GM13977 (cell line): ENCODE measurements around the gene ADCY10.

Experiments
- DNase-seq: peaks from one replicate; pipeline ENCODE4 v3.0.0; 2012; ENCODE audit warnings: low spot score
- in situ Hi-C: fragments of 300-500 bp; cut with MboI; formaldehyde crosslinking; loops from one replicate; pipeline ENCODE4 v1.12.0; 2022; ENCODE audit warnings: low sequenced_read_pairs, low pct_unique_long_range_greater_than_20kb, mixed read lengths, inconsistent platforms; ENCODE audit not compliant: unreplicated experiment
- TF ChIP-seq, protein P1 (sequence below): IDR thresholded peaks from 2 replicates; pipeline ENCODE4 v1.5.1; 2012; ENCODE audit warnings: mild to moderate bottlenecking, control low read depth; ENCODE audit not compliant: insufficient read depth; ENCODE audit errors: extremely low read depth, missing control alignments

Gene ADCY10

DNA sequence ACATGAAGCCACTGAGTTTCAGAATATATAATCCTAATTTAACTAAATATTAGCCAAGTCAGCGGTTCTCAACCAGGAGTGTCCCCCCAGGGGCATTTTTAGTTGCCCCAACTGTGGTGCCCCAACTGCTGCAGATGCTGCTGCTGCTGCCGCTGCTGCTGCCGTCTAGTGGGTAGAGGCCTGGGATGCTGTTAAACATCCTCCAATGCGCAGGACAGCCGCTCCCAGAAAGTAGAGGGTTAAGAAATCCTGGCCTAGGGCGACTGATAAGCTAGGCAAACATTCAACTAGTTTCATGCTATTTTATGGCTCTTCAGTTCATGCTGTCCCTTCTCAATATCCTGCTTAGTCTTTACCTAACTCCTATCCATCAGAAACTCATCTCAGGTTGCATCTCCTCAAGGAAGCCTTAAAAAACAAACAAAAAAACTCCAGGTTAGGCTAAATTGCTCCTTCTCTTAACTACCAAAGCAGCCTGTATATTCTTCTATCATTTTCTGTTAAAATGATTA is 12.6 kb upstream of the ADCY10 start:
- TF ChIP-seq, protein P1, sequence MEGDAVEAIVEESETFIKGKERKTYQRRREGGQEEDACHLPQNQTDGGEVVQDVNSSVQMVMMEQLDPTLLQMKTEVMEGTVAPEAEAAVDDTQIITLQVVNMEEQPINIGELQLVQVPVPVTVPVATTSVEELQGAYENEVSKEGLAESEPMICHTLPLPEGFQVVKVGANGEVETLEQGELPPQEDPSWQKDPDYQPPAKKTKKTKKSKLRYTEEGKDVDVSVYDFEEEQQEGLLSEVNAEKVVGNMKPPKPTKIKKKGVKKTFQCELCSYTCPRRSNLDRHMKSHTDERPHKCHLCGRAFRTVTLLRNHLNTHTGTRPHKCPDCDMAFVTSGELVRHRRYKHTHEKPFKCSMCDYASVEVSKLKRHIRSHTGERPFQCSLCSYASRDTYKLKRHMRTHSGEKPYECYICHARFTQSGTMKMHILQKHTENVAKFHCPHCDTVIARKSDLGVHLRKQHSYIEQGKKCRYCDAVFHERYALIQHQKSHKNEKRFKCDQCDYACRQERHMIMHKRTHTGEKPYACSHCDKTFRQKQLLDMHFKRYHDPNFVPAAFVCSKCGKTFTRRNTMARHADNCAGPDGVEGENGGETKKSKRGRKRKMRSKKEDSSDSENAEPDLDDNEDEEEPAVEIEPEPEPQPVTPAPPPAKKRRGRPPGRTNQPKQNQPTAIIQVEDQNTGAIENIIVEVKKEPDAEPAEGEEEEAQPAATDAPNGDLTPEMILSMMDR = no peak
- in situ Hi-C loops = no loop called here
- DNase-seq = no peak

DNA sequence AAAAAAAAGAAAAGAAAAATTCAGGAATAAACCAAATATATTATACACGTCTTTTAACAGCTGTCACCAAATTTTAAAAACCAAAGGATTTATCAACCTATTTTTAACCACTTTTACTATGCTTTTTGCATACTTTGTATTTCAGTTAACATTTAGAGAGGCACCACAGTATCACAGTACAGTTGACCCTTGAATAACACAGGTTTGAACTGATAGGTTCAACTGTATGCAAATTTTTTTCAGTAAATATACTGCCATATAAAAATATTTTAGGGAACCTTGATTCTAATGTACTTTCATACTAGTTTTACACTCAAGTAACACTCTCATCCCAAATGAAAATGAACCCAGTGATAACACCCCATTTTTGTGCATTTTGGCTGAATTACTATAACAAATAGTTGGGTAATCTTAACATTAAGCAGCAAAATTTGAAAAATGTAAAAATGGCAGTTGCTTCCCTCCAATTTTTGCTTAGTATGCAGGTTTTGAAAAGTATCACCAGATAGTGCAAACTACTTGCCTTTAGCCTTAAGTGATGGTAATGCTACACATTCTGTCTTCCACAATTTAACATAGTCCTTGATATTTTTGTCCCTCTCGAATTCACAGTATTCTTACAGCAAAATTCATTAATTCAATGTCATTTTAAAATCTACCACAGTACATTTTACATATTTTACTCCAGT is 10.8 kb upstream of the ADCY10 start:
- in situ Hi-C loops = no loop called here
- TF ChIP-seq, protein P1 = no peak
- no peak for DNase-seq

DNA sequence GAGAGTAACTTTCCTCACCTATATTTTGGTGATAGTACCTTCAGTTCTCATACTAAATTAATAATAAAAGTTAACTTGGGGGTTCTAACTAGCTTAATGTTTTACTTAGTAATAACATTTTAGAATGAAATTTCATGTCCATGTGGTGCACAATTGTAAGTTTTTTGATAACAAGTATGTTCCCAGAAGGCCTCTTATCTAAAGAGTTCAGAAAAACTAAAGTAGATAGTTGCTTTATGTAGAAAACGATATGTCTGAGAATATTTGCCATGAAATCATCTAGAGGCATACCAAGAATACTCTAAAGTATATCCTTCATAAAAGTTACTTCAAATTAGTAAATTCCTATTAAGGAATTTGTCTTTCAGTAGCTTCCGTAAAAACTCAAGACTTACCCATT is 10.2 kb upstream of the ADCY10 start:
- no peak for DNase-seq
- TF ChIP-seq, protein P1 = no peak
- in situ Hi-C loops = no loop called here

DNA sequence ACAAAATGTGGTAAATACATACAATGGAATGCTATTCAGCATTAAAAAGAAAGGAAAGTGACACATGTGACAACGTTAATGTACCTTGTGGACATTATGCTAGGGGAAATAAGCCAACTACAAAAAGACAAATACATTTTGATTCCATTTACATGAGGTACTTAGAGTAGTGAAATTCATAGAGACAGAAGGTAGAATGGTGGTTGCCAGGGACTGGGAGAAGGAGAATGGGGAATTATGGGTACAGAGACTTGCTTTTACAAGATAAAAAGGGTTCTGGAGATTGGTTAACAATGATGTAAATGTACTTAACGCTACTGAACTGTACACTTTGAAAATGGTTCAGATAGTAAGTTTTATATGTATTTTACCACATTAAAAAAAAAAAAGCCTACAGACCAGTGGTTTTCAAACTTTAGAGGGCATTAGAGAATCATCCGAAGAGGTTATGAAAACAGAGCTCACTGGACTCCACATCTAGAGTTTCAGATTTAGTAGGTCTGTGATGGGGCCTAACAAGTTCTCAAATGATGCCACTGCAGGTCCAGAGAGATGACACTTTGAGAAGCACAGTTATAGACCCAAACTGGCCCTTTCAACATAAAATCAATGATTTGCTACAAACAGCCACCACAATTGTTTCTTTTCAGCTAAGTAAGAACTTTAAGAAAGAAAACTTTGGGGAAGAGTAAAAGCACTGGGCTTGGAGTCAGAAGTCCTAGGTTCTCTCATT is 9.6 kb upstream of the ADCY10 start:
- in situ Hi-C loops = no loop called here
- DNase-seq = no peak
- TF ChIP-seq, protein P1 = no peak

DNA sequence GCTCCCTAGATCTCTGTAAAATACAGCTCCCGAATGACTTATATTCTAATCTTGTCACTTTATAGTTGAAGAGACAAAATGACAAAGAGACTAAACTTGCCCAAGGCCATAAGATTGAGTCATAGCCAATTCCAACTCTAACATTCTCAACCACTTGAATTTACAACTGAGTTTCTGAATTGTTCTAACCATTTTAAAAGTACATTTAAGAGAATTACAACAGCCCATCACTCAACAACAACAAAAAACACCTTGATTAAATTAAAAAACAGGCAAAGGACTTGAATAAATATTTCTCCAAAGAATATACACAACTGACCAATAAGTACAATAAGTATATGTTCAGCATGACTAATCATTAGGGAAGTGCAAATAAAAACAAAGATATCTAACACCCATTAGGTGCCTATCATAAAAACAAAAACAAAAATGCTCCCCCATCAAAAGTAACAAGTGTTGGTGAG is 8.7 kb upstream of the ADCY10 start:
- TF ChIP-seq, protein P1 = no peak
- in situ Hi-C loops = no loop called here
- no peak for DNase-seq

DNA sequence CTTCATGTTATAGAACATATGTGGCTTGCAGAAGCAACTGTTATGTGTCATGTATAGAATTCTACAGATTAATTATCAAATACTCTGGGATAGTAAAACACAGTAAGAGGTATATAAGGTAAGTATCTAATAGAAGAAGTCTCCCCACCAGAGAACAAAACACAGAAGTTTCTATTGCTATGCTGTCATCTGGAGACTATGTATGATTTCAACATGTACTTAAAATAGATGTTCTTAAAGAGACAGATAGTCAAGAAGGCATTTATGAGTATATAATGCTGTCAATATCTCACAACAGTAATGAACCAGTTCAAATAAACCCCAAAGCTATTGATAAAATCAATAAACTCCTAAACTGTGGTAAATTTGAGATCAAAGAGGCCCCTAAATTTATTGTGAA is 8.1 kb upstream of the ADCY10 start:
- peak; percentile 36 for DNase-seq
- in situ Hi-C loops = no loop called here
- TF ChIP-seq, protein P1 = no peak
